NCI-H187 (cell line): ENCODE data around the gene IFT25.
"Not testable (repeated sequence)": the region's sequence is repeated elsewhere in the genome, so short reads cannot be mapped to it uniquely, and the experiment has no call there.

Source experiments
- DNase-seq, 2 experiments: peaks; one replicate each; lab custom pipeline; 2025; lab: John Stamatoyannopoulos, UW

The IFT25 gene

DNA sequence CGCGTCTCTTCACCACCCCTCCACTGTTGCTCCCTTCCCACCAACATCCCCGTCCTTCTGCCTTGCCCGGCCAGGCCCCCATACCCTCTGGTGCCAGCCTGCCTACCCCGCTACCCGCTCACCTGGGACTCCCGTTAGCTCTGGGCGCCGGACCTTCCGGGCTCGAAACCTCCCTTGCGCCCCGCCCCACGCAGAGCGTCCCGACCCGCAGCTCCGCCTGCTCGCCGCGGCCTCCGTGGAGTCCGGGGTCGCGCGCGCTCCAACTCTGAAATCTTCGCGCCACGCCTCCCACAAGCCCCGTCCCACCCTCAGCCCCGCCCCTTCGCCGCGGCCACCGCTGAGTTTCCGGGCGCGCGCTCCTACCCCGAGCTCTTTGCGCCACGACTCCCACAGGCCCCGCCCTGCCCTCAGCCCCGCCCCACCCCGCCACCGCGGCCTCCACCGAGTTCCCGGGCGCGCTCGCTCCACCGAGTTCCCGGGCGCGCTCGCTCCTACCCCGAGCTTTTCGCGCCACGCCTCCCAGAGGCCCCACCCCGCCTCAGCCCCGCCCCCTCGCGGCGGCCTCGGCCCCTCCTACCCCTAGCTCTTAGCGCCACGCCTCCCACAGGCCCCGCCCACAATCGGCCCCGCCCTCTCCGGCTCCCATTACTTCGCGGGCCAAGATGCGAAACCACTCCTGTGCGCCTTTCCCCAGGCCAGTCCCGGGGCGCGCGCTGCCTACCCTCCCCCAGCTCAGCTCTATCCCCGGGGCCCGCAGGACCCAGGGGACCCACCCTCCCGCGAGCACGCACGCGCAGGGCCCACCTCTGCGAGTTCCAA lies at the start of gene IFT25:
Gene IFT25 (minus strand): TSS at position 267 of the 819 bp plus-strand sequence. CDS start 5,617 bp downstream, outside the sequence.
- peak; percentile 93 to 95 for DNase-seq

DNA sequence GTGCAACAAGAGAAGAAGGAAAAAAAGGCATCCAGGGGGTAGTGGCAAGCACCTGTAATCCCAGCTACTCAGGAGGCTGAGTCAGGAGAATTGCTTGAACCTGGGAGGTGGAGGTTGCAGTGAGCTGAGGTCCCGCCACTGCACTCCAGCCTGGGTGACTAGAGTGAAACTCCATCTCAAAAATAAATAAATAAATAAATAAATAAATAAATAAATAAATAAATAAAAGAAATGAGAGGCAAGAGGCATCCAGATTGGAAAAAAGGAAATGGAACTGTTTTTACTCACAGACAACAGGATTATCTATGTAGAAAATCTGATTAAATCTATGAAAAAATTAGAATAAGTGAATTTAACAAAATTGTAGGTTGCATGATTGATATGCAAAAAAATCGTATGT lies 49.0 kb upstream of the IFT25 start:
- not testable (repeated sequence) for DNase-seq

DNA sequence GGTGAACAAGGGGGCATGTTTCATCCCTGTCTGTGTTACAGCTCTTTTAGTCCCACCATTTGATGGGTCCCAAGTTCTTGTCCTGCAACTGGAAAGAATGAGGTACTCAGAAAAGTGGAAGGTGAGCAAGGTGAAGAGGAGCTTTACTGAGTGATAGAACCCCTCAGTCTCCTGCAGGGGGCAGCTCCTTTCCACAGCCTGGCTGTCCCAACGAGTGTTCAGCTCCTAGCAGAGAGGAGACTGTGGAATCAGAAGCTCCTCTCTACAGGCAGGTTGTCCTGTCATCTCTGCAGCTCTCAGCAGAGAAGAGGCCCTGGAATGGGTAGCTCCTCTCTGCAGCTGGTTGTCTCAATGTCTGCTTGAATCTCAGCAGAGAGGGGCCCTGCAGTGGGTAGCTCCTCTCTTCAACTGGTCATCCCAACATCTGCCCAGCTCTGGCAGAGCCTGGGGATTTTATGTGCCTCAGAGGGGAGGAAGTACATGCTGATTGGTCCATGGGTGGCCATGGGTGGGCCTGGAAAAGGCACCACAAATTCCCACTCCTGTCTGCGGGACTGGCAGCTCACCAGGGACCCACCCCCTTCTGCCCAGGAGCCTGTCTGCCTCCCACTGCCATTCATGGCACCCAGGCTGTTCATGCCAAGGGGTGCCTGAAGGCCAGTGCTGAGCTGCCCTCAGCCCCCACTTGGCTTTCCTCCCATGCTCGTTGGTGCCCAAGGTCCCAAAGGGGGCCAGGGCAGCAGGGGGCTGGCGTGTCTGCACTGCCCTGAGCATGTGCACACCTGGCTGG lies 46.8 kb upstream of the IFT25 start:
- no peak for DNase-seq

DNA sequence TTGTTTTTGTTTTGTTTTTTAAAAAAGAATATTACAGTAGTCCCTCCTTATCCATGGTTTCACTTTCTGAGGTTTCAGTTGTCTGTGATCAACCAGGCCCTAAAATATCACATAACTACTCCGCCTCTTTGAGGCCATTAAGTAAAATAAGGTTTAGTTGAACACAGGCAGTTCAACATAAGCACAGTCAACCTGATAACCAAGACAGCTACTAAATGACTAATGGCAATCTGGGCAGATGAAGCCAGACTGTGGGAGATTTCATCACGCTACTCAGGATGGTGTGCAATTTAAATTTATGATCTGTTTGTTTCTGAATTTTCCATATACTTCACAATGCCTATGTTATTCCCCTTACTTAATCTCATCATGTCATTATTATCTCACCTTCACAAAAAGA lies 42.4 kb upstream of the IFT25 start:
- DNase-seq = no peak

DNA sequence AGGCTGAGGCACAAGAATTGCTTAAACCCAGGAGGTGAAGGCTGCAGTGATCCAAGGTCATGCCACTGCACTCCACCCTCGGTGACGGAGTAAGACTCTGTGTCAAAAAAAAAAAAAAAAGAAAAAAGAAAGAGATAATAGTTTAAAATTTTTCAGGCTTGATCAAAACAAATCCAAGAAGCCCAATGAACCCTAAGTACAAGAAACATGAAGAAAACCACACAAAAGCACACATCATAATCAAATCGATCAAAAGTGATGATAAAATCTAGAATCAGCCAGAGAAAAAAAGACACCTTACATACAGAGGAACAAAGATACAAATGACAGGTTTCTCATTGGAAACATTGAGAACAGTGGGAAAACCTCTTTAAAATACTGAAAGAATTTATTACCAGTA lies 41.0 kb upstream of the IFT25 start:
- no peak for DNase-seq

DNA sequence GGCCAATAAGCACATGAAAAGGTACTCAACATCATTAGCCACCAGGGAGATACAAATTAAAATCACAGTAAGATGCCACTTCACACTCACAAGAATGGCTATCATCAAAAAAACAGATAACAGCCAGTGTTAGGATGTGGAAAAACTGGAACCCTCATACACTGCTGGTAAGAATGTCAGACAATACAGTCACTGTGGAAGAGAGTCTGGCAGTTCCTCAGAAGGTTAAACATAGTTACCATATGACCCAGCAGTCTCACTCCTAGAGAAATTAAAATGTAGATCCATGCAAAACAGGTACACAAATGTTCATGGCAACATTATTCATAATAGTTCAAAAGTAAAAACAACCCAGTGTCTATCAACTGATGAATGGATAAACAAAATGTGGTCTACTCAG lies 39.2 kb upstream of the IFT25 start:
- no peak for DNase-seq

DNA sequence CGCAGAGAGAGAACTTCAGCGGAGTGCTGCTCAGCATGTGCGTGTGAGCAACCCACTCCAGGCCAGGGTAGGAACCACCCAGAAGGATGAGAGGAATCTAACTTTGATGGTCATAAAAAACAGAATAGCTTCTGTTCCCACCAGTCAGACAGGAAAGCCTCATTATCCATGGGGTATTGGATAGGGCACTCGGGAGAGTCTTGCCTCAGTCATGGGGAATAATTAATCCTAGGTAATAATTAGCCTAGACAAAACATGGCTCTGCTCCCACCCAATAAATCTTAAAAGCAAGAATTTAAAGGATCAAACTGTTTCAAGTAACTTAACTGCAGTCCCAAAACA lies 37.2 kb upstream of the IFT25 start:
- DNase-seq = no peak

DNA sequence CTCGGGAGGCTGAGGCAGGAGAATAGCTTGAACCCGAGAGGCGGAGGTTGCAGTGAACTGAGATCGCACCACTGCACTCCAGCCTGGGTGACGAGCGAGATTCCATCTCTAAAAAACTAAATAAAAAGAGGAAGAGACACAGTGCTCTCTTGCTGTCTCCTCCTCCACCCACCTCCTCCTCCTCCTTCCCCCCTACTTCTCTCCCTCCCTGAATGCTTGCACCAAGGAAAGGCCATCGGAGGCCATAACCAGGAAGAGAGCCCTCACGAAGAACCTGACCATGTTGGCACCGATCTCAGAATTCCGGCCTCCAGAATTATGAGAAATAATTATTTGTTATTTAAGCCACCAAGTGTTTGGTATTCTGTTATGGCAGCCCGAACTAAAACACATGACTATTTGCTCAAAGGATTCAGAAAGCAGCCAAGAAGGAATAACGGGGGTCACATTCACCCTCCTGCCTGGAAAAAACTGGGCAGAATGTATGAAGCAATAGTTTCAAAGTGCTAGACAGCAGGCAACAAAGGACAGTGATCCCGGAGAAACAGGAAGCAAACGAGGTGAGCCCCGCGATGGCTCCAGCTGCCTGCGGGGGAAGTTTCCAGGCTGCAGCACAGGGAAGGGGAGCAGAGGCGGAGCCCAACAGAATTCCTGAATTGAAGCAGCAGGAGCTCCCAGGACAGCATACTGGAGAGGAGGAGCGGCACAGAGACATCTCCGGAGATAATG lies 36.7 kb upstream of the IFT25 start:
- DNase-seq = no peak

DNA sequence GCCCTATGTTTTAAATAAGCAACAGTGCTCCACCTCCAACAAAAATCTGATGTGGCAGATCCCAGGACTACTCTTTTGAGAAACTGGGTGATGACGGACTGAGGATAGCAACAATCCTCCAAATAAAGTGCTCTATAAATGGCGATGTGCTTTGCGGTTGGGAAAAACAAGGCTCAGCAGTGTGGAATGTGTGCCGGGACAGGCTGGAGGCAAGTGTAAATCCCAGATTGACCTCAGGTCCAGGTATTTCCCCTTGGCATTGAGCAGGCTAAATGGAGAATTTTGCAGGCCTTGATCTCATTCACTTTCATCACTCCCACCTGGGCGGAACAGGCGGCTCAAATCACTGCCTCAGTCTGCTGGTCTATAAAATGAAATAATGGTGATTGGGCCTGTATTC lies 35.7 kb upstream of the IFT25 start:
- no peak for DNase-seq

DNA sequence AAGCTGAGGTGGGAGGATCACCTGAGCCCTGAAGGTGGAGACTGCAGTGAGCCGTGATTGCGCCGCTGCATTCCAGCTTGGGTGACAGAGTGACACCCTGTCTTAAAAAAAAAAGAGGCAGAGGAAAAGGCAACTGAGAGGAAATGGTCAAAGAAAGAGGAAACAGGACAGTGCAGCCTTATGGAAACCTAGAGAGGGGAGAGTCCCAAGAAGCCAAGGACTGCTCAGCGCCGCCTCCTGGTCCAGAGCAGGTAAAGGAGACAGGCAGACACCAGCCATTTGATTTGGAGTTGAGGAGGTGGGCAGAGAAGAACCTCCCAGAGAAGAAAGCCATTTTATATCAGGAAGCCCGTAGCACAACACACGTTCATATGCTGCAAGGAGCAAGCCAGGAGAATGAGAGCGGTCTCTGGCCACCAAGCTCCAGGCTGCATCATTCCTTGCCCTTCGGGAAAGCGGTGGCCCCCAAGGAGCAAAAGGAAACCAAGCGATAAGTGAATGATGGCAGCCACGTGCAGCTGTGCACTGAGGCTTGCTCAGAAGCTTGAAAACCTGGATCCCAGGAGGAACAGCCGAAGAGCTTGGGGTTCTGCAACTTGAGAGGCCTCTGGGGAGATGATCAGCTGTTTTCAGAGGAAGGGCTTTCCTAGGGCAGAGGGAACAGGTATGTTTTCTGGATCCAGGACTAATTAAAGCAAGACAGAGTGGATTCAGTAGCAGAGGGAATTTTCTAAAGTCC lies 34.4 kb upstream of the IFT25 start:
- DNase-seq = no peak

DNA sequence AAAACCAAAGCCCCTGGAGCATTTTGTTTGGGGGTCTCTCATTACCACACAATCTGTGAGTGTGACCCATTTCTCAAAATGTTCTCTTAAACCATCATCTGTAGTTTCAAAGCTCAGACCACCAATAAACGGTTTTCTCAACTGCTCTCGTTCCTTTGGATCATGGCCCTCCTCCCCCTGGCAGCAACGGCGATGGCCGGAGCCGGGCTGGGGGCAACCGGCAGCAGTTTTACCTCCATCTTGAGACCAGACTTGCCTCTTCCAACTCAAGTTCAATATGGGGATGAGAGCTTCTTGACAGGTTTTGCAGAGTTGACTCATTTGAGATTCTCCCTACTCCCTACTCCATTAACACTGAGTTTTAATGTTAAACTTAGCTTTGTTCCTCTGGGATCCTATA lies 30.4 kb upstream of the IFT25 start:
- DNase-seq = no peak

DNA sequence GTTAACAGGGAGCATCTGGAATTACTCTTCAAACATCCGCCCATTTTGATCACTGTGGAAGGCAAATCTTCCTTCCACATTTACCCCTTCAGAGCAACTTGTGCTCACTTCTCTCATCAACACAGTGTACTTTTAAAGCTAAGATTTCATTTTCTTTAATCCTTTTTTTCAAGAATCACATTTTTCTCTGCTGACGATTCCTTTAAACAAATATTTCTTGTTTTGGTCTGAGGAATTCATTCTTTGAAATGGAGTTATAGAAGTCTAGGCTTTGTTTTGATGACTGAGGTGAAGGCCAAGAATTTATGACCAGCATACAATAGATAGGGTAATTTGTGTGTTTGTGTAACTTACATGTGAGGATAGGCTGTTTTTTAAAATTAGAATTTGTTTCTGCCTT lies 26.2 kb upstream of the IFT25 start:
- DNase-seq = no peak

DNA sequence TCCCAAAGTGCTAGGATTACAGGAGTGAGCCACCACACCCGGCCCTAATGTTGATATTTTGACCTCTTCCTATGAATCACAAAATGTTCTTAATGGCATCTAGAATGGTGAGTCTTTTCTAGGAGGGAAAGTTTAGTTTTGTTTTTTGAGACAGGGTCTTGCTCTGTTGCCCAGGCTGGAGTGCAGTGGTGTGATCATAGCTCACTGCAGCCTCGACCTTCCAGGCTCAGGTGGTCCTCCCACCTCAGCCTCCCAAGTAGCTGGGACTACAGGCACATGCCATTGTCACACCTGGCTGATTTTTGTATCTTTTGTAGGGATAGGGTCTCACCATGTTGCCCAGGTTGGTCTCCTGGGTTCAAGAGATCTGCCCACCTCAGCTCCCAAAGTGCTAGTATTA lies 23.8 kb upstream of the IFT25 start:
- not testable (repeated sequence) for DNase-seq

DNA sequence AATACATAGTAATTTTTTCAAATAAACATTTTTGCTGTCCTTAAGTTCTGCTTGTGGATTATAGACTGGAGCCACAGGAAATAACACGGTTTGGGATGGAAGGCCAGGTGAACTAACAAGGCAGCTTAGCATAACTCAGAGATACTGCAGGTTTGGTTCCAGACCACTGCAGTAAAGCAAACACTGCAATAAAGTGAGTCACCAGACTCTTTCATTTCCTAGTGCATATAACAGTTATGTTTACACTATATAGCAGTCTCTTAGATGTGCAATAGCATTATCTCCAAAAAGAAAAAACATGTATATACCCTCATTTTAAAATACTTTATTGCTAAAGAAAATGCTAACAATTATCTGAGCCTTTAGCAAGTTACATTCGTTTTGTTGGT lies 22.6 kb upstream of the IFT25 start:
- no peak for DNase-seq

DNA sequence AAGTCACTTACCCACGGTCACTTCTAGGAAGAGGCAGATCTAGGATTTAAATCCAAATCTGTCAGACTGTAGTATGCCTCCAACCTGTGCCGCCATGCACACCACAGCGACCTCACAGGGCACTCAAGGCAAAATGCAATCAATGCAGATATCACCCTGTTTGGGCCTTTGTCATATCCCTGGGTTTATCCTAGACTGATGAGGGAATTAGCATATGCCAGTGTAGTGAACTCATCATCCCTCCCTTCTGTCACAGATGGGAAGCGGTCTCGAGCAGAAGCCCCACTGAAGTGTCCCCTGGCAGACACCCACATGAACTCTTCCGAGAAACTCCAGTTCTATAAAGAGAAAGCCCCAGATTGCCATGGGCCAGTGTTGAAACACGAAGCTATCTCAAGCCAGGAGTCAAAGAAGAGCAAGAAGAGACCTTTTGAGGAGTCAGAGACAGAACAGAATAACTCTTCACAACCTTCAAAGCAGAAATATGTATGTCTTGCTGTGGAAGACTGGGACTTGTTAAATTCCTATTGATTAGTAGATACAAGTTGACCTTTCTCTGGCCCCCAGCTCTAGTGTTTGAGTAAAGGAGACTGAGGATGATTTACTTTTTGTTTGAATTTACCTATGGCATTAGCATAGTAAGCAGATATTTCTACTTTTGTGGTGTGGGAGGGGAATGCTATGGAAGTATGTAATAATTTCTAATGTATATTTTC lies 22.1 kb upstream of the IFT25 start:
- no peak for DNase-seq

DNA sequence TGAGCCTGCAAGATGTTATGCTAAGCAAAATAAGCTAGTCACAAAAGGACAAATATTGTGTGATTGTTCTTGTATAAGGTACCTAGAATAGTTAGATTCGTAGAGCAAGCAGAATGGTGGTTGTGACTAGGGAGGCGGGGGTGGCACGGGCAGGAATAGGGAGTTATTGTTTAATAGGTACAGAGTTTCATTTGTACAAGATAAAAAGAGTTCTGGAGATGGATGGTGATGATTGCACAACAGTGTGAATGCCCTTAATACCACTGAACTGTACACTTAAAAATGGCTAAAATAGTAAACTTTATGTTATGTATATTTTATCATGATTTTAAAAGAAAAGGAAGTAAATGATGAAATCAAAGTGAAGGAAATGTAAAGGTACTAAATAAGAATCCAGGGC lies 21.3 kb upstream of the IFT25 start:
- no peak for DNase-seq

DNA sequence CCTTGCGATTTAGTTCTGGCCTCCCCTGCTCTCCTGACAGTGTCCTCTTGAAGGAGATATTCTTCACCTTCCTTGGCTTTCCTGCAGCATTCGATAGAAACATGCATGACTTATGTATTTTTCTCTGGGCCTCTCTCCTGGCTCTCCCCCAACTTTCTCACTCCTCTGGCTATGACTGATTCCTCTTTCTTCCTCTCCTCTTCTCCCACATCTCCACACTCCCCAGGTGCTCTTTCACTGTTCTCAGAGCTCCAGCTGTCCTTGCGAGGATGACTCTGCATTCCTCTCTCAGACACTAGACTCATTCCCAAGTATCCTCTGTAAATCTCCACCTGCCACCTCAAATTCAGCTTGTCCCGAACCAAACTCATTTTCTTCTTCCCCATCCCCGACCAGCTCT lies 18.6 kb upstream of the IFT25 start:
- DNase-seq = no peak

DNA sequence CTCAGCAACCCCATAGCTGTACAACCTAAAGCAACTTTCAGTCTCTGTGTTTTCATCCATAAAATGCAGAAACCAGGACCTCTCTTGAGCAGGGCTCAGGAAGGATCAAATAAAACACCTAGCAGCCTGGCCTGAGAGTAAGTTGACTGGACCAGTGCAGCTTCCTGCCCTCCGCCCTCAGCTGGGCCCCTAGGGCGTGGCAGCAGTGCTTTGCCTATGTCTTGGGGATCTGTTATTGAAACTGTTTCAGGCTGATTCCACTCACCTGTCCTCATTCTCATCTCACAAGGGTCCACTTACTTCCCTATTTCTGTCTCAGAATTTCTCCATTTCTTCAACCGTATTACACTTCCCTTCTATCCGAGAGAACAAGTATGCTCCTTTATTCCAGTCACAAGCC lies 18.0 kb upstream of the IFT25 start:
- no peak for DNase-seq

DNA sequence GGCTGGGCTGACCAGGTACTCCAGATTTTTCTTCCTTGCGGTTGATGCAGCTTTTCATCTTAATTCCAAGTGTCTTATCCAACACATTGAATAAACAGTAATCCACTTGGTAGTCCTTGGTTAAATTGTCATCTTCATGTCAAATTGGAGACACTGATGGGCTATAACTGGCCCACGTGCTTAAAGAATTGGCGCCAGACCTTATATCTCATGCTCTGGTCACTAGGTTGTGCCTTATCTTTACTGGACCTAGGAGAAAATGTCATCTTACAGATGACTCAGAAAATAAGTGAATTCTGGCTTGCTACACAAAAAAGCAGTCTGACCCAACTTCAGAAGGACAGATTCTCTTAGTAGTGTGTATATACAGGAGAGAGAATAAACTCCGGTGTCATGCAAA lies 16.9 kb upstream of the IFT25 start:
- no peak for DNase-seq

DNA sequence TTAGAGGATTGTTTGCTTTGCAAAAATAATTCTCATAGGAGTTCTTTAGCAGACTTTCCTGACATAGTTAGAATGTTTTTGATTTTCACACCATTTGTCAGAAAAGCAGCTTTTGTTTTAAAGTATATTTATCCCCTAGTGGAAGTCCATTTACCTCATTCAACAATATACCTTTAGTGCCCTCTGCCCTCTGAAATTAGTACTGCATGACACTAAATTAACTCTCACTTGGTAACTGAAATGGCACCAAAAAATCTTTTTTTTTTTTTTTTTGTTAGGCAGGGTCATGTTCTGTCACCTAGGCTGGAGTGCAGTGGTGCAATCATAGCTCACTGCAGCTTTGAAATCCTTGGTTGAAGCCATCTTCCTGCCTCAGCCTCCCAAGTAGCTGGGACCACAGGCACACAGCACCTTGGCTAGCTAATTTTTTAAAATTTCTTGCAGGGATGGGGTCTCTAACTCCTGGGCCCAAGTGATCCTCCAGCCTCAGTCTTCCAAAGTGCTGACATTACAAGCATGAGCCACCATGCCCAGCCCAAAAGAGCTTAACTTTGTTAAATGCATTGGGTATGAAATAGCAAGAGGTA lies 14.3 kb upstream of the IFT25 start:
- no peak for DNase-seq

DNA sequence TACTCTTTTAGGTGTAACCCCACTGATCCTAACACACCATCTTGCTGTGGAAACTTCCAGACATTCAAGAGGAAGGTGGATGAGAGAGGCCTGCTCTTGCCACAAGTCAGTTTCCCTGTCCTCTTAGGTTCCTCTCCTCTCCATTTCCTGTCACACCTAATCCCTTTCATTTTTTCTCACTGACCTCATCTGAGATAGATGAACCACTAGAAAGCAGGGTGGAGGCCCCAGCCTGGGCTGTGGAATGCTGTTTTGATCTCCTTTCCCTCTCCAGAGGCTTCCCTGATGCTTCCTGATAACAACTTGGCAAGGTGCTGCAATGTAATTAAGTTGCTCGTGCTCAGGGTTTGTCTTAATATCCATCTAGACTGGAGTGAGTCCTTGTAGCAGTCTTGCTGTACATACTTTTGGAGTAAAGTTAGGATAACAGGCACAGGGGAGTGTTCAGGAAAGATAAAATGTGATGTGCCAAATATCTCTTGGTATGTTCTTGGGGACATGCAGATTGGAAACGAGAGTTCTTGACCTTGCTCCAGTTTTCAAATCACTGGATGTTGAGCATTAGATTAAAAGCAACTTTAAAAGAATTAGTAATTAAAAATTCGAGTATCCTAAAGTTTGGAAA lies 11.8 kb upstream of the IFT25 start:
- DNase-seq = peak in 1 of 2 experiments; percentile 79
